ENCODE data around the gene RAD51D. TPM values are rescaled to one million over a fixed set of nuclear protein-coding genes. Genes with fewer than 3 reads are reported as not detected.

Gene RAD51D
- polyA plus RNA-seq, 1 experiment = 14.3 TPM

DNA sequence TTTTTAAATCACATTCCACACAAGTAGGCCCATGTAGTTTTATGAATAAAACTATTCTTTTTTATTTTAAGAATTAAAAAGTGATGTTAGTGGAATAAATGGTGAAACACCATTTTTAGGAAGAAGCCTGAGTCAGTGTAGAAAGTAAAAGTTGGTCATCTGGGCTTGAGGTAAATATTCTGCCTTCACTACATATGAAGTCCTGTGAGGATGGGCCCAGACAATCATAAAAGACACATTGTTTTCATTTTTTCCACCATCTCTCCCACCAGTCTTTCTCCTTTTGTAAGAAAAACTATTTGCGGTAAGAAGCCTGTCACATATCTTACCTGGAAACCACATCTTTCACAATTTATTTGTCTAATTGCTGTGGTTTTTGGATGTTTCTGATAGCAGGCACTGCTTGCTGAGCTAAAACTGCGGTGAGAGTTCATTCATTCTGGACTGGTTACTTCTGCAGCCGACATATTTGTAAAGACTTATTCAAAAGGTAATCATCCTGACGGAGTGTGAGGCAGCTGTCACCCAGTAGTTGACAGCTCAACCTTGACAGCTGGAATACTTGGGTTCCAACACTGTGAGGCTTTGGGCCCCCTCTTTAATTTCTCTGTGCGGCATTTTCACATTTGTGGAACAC, 45.6 kb downstream of the RAD51D start:
- Histone ChIP-seq H3K27me3 (ENCODE audit: control insufficient read depth, insufficient read depth, low read length) (no peaks in the 10 kb centered on the region), H3K9me3 (ENCODE audit: control insufficient read depth, insufficient read depth, low read length) (no peaks in the 10 kb centered on the region), H3K27ac (ENCODE audit: low read depth, low read length) (no peak overlapping the region), H3K4me3 (ENCODE audit: low read depth, low read length) (no peak overlapping the region)
- TF ChIP-seq, protein P1, sequence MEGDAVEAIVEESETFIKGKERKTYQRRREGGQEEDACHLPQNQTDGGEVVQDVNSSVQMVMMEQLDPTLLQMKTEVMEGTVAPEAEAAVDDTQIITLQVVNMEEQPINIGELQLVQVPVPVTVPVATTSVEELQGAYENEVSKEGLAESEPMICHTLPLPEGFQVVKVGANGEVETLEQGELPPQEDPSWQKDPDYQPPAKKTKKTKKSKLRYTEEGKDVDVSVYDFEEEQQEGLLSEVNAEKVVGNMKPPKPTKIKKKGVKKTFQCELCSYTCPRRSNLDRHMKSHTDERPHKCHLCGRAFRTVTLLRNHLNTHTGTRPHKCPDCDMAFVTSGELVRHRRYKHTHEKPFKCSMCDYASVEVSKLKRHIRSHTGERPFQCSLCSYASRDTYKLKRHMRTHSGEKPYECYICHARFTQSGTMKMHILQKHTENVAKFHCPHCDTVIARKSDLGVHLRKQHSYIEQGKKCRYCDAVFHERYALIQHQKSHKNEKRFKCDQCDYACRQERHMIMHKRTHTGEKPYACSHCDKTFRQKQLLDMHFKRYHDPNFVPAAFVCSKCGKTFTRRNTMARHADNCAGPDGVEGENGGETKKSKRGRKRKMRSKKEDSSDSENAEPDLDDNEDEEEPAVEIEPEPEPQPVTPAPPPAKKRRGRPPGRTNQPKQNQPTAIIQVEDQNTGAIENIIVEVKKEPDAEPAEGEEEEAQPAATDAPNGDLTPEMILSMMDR (IDR thresholded peaks at IDR 0.05; ENCODE audit: low read depth, low read length) = no peak
- no peak for DNase-seq (ENCODE audit: low read depth, low spot score)
- ChIA-PET CTCF (interaction anchor here (1.3 to 1.9 kb wide), 3 partner anchors 15 to 52 kb away, joined by 3 to 7 read pairs (median 5); no protein-coding TSS in a partner anchor), POLR2A (no interaction called here)

DNA sequence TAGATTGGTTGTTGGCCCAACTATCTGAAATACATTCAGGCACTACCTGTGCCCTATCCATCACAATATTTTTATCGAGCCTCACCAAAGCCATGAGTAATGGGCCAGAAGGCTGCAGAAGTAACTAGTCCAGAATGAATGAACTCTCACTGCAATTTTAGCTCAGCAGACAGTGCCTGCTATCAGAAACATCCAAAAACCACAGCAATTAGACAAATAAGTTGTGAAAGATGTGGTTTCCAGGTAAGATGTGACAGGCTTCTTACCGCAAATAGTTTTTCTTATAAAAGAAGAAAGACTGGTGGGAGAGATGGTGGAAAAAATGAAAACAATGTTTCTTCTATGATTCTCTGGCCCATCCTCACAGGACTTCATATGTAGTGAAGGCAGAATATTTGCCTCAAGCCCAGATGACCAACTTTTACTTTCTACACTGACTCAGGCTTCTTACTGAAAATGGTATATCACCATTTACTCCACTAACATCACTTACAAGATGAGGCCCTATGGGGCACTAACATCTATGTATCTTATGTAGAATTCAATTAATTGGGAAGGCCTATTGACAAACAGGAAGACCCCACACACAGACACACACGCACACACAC, 46.4 kb downstream of the RAD51D start:
- Histone ChIP-seq H3K9me3 (ENCODE audit: control insufficient read depth, insufficient read depth, low read length) (no peaks in the 10 kb centered on the region), H3K27ac (ENCODE audit: low read depth, low read length) (no peak overlapping the region), H3K27me3 (ENCODE audit: control insufficient read depth, insufficient read depth, low read length) (no peaks in the 10 kb centered on the region), H3K4me3 (ENCODE audit: low read depth, low read length) (no peak overlapping the region)
- TF ChIP-seq, protein P1 (IDR thresholded peaks at IDR 0.05; ENCODE audit: low read depth, low read length) = no peak
- DNase-seq (ENCODE audit: low read depth, low spot score) = no peak
- ChIA-PET POLR2A (no interaction called here), CTCF (interaction anchor here (1.9 kb wide), 1 partner anchor 16 kb away, joined by 5 read pairs; no protein-coding TSS in a partner anchor)

DNA sequence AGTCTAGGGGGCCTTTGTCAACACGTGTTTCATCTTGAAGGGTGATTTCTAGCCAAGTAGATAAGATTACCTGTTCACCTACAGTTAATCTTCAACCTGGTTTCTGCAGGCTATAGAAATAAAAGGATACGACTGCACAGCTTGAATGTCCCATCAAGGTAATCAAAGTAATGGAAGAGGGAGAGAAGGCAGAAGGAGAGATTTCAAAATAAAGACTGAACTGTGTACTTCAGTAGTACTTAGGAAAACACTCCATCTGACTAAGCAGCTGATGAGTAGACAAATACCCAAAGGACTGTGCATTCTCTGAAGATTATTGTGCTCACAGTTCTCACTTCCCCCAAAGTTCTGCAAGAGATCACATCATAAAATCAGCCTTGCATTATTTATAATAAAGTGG, 50.3 kb downstream of the RAD51D start:
- H3K27me3 ChIP-seq (ENCODE audit: control insufficient read depth, insufficient read depth, low read length) = no peaks in the 10 kb centered on the region
- TF ChIP-seq, protein P1 (IDR thresholded peaks at IDR 0.05; ENCODE audit: low read depth, low read length) = no peak
- H3K27ac ChIP-seq (ENCODE audit: low read depth, low read length) = no peak overlapping the region
- no peak overlapping the region for H3K4me3 ChIP-seq (ENCODE audit: low read depth, low read length)
- ChIA-PET CTCF (no interaction called here), POLR2A (no interaction called here)
- no peaks in the 10 kb centered on the region for H3K9me3 ChIP-seq (ENCODE audit: control insufficient read depth, insufficient read depth, low read length)
- no peak for DNase-seq (ENCODE audit: low read depth, low spot score)

DNA sequence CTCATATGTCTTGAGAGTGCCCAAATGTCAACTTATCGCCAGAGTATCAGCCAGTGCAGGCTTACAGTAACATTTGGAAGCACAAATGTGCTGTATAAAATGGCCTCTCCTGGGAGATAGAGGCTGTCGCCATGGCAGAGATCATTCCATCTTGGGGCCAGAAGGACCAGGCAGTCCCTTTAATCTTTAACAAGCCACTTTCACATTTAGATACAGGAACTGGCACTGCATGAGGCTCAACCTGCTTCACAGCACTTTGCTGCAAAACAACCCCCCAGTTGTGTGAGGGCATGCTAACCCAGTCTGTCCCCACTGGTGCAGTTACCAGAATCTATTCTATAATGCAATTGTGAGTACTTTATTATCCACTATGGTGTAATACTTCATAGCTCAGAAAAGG, 51.4 kb downstream of the RAD51D start:
- no peak for DNase-seq (ENCODE audit: low read depth, low spot score)
- Histone ChIP-seq H3K9me3 (ENCODE audit: control insufficient read depth, insufficient read depth, low read length) (no peaks in the 10 kb centered on the region), H3K27me3 (ENCODE audit: control insufficient read depth, insufficient read depth, low read length) (no peaks in the 10 kb centered on the region), H3K27ac (ENCODE audit: low read depth, low read length) (no peak overlapping the region), H3K4me3 (ENCODE audit: low read depth, low read length) (no peak overlapping the region)
- CTCF ChIA-PET = no interaction called here
- TF ChIP-seq, protein P1 (IDR thresholded peaks at IDR 0.05; ENCODE audit: low read depth, low read length) = no peak
- POLR2A ChIA-PET = no interaction called here

DNA sequence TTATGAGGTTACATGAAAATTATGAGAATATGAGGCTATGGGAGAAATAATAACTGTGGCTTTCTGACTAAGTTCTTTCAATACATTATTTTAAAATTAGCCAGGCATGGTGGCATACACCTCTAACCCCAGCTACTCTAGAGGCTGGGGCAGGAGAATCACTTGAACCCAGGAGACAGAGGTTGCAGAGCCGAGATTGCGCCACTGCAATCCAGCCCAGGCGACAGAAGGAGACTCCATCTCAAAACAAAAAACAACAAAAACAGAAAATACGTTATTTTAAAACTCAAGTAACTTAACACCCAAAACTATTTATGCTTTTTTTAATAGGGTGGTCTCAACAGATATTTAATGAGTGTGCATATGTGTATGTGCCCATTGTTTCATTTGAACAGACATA, 53.8 kb downstream of the RAD51D start:
- no peak overlapping the region for H3K4me3 ChIP-seq (ENCODE audit: low read depth, low read length)
- POLR2A ChIA-PET = no interaction called here
- H3K9me3 ChIP-seq (ENCODE audit: control insufficient read depth, insufficient read depth, low read length) = no peaks in the 10 kb centered on the region
- H3K27ac ChIP-seq (ENCODE audit: low read depth, low read length) = no peak overlapping the region
- no peak for DNase-seq (ENCODE audit: low read depth, low spot score)
- CTCF ChIA-PET = interaction anchor here (0.8 to 3.6 kb wide), 3 partner anchors 19 to 24 kb away, joined by 4 to 28 read pairs (median 5); no protein-coding TSS in a partner anchor
- H3K27me3 ChIP-seq (ENCODE audit: control insufficient read depth, insufficient read depth, low read length) = no peaks in the 10 kb centered on the region
- TF ChIP-seq, protein P1 (IDR thresholded peaks at IDR 0.05; ENCODE audit: low read depth, low read length) = no peak
